ENCODE measurements around the gene TSPAN18. TPM values are rescaled to one million over a fixed set of nuclear protein-coding genes. Genes with fewer than 3 reads are reported as not detected.

The TSPAN18 gene
- total RNA-seq, 3 donors from 2014 or later: 1.0 to 2.0 (median 1.8) TPM

- Histone ChIP-seq H3K4me1 (peaks cover 0 to 6% of the 10 kb centered on the region in 2 donors), H3K27me3 (no peaks in the 10 kb centered on the region), H3K27ac (peak overlapping the region; percentile 91), H3K9me3 (no peaks in the 10 kb centered on the region), H3K36me3 (no peaks in the 10 kb centered on the region), H3K4me3 (no peak overlapping the region)
- intact Hi-C loops (cut with DNase I; ENCODE audit: low total_unique reads): no loop called here
- DNase-seq (ENCODE audit: low spot score in 2 of 2): no peak
- TF ChIP-seq POLR2A (IDR thresholded peaks at IDR 0.05) (no peak), POLR2AphosphoS5 (IDR thresholded peaks at IDR 0.05) (no peak), CTCF (IDR thresholded peaks at IDR 0.05) (no peak)
Observed at GRCh38 chr11:44980533-44981427, 254.0 kb downstream of the TSPAN18 start.

Other genes with a start within 250 kb of the TSPAN18 start
- gene CD82, start 161.3 kb upstream of the TSPAN18 start, total RNA-seq: 10 to 100 TPM; 12.0 to 40.4 (median 38.0) TPM
- 10 to 100 TPM; 30.7 to 91.1 (median 75.7) TPM for gene TP53I11, start 223.9 kb downstream of the TSPAN18 start, total RNA-seq

All from breast epithelium (tissue), 4 donors.